GM18909 (cell line): ENCODE measurements around the gene ARL16.

Experiments used
- ATAC-seq: cut with Tn5 transposase; IDR thresholded peaks from one replicate; pipeline ENCODE4 v1.9.1; 2021; ENCODE audit warnings: mild to moderate bottlenecking; ENCODE audit not compliant: unreplicated experiment, poor library complexity

ARL16 gene

GRCh38 chr17:81683584-81684441 lies at the start of gene ARL16, which contains the start of gene HGS:
Gene ARL16, minus strand, starts transcription at chr17:81683797. Its CDS starts 44 bp downstream, at chr17:81683753.
Gene HGS, plus strand, starts transcription at chr17:81684011. Its CDS starts 56 bp downstream, at chr17:81684067.
- peak; percentile 92 for ATAC-seq

- no peak for ATAC-seq
Observed at GRCh38 chr17:81727324-81728031, 43.9 kb upstream of the ARL16 start.

GRCh38 chr17:81726004-81726403 lies 42.4 kb upstream of the ARL16 start:
- no peak for ATAC-seq

- ATAC-seq, result no peak
Observed at GRCh38 chr17:81725439-81725838, 41.8 kb upstream of the ARL16 start.

GRCh38 chr17:81723651-81724209 lies 40.1 kb upstream of the ARL16 start:
- no peak for ATAC-seq

- no peak for ATAC-seq
Observed at GRCh38 chr17:81722184-81723120, 38.9 kb upstream of the ARL16 start.

GRCh38 chr17:81720267-81721071 lies 36.9 kb upstream of the ARL16 start:
- no peak for ATAC-seq

GRCh38 chr17:81719410-81720266 lies 36.0 kb upstream of the ARL16 start:
- no peak for ATAC-seq

GRCh38 chr17:81717766-81718089 lies 34.1 kb upstream of the ARL16 start:
- ATAC-seq, result no peak

- ATAC-seq, result no peak
Observed at GRCh38 chr17:81717049-81717765, 33.6 kb upstream of the ARL16 start.

GRCh38 chr17:81716674-81716996 lies 33.0 kb upstream of the ARL16 start:
- ATAC-seq, result no peak

- ATAC-seq, result no peak
Observed at GRCh38 chr17:81715872-81716673, 32.5 kb upstream of the ARL16 start.

- ATAC-seq, result no peak
Observed at GRCh38 chr17:81715107-81715871, 31.7 kb upstream of the ARL16 start.

- no peak for ATAC-seq
Observed at GRCh38 chr17:81714412-81715106, 31.0 kb upstream of the ARL16 start.

- no peak for ATAC-seq
Observed at GRCh38 chr17:81713556-81714411, 30.2 kb upstream of the ARL16 start.
